HCT116 (cell line): ENCODE data around the gene DEPDC7. TPM values are rescaled to one million over a fixed set of nuclear protein-coding genes. Genes with fewer than 3 reads are reported as not detected.

Experiments
- ATAC-seq: fragments of 200-7000 bp; cut with Tn5 transposase; 2 replicates; pipeline ENCODE4 v1.9.1; 2020; ENCODE audit warnings: mild to moderate bottlenecking, moderate library complexity
- BruUV-seq: library from RNA; stranded (reverse); fragments of 400-500 nt; replicated peaks from 2 replicates; lab custom pipeline; 2021; lab: Mats Ljungman, UMichigan
- CTCF ChIA-PET: fragments of 300-600 bp; sonication (Branson Sonifier 250); formaldehyde crosslinking; loops from one replicate; lab custom pipeline; 2021; ENCODE audit warnings: antibody characterized with exemption; lab: Charles Lee
- POLR2A ChIA-PET: fragments of 300-600, 350-600 bp; sonication (Branson Sonifier 250); formaldehyde crosslinking; loops from one replicate; lab custom pipeline; 2021; ENCODE audit warnings: antibody characterized with exemption; lab: Charles Lee
- RAD21 ChIA-PET, 2 experiments: fragments of 300-600 bp; sonication (Branson Sonifier 250); formaldehyde crosslinking; loops; one replicate each; lab custom pipeline; 2023; ENCODE audit warnings: low total read pairs in 2 of 2; ENCODE audit not compliant: uncharacterized antibody in 2 of 2, unreplicated experiment in 2 of 2, low non-redundant PET in 1 of 2; lab: Charles Lee
- DNase-seq: peaks from one replicate; pipeline ENCODE4 v3.0.0-alpha.2; 2010; ENCODE audit warnings: low read depth, low spot score
- H2AFZ ChIP-seq: fragments of 200-600 bp; shearing (Covaris generic), sonication (generic); 2 replicates; pipeline ENCODE4 v1.6.1; 2017; ENCODE audit warnings: low read depth, mixed run types, mixed read lengths, antibody characterized with exemption, low read length; ENCODE audit not compliant: poor library complexity, severe bottlenecking
- H3K27ac ChIP-seq: 2 replicates; pipeline ENCODE4 v1.5.1; 2012; ENCODE audit warnings: low read depth, low read length
- H3K27me3 ChIP-seq: fragments of 200-600 bp; sonication (generic); 2 replicates; pipeline ENCODE4 v1.6.1; 2016; ENCODE audit warnings: mixed run types, low read length, mixed read lengths; ENCODE audit not compliant: insufficient read depth
- H3K36me3 ChIP-seq, 2 experiments: fragments of 200-500 bp in 1 of 2; fragments of 200-600 bp in 1 of 2; sonication (Bioruptor generic) in 1 of 2; sonication (generic) in 1 of 2; 2 replicates each; pipeline versions ENCODE4 v1.5.1 to v1.6.1; 2014 to 2016; ENCODE audit warnings: low read length in 2 of 2, inconsistent platforms in 1 of 2, mixed read lengths in 1 of 2, mixed run types in 1 of 2; ENCODE audit not compliant: insufficient read depth in 2 of 2, control insufficient read depth in 1 of 2
- H3K4me1 ChIP-seq, 2 experiments: fragments of 200-600 bp in 1 of 2; sonication (generic) in 1 of 2; 2 replicates each; pipeline versions ENCODE4 v1.5.1 to v1.6.1; 2012 to 2017; ENCODE audit warnings: low read length in 2 of 2, inconsistent platforms in 1 of 2, mild to moderate bottlenecking in 1 of 2, mixed read lengths in 1 of 2, mixed run types in 1 of 2, moderate library complexity in 1 of 2; ENCODE audit not compliant: insufficient read depth in 2 of 2, control insufficient read depth in 1 of 2
- H3K4me2 ChIP-seq: fragments of 200-600 bp; sonication (generic); 2 replicates; pipeline ENCODE4 v1.6.1; 2017; ENCODE audit warnings: mixed run types, low read length, mixed read lengths
- H3K4me3 ChIP-seq, 2 experiments: fragments of 200-600 bp in 1 of 2; sonication (generic) in 1 of 2; replicated peaks in 1 of 2; 2 replicates each; pipeline ENCODE4 v1.5.1; 2011 to 2016; ENCODE audit warnings: low read length in 2 of 2, control low read depth in 1 of 2, low read depth in 1 of 2, mild to moderate bottlenecking in 1 of 2, mixed read lengths in 1 of 2, mixed run types in 1 of 2
- H3K79me2 ChIP-seq: fragments of 200-600 bp; sonication (generic); 2 replicates; pipeline ENCODE4 v1.6.1; 2017; ENCODE audit warnings: mild to moderate bottlenecking, mixed run types, low read length, moderate library complexity, mixed read lengths; ENCODE audit not compliant: insufficient read depth
- H3K9ac ChIP-seq: fragments of 200-600 bp; sonication (generic); 2 replicates; pipeline ENCODE4 v1.6.1; 2016; ENCODE audit warnings: low read length, mixed read lengths
- H3K9me2 ChIP-seq: fragments of 200-600 bp; sonication (generic), shearing (Covaris generic); 2 replicates; pipeline ENCODE4 v1.6.1; 2017; ENCODE audit warnings: mixed run types, mild to moderate bottlenecking, moderate library complexity; ENCODE audit not compliant: insufficient read depth
- H3K9me3 ChIP-seq, 2 experiments: fragments of 200-500 bp in 1 of 2; fragments of 200-600 bp in 1 of 2; sonication (Bioruptor generic) in 1 of 2; sonication (generic) in 1 of 2; 2 replicates each; pipeline ENCODE4 v1.6.1; 2014 to 2017; ENCODE audit warnings: low read length in 2 of 2, mixed read lengths in 2 of 2, inconsistent platforms in 1 of 2, low read depth in 1 of 2, mild to moderate bottlenecking in 1 of 2, mixed run types in 1 of 2, moderate library complexity in 1 of 2; ENCODE audit not compliant: control insufficient read depth in 1 of 2, insufficient read depth in 1 of 2
- H4K20me1 ChIP-seq: fragments of 200-600 bp; sonication (generic), shearing (Covaris generic); 2 replicates; pipeline ENCODE4 v1.6.1; 2017; ENCODE audit warnings: mixed run types, mild to moderate bottlenecking, moderate library complexity; ENCODE audit not compliant: insufficient read depth
- ATF3 ChIP-seq: IDR thresholded peaks from 2 replicates; pipeline ENCODE4 v1.6.1; 2012
- CBX3 ChIP-seq: IDR thresholded peaks from 2 replicates; pipeline ENCODE4 v1.6.1; 2012; ENCODE audit warnings: low read depth
- CEBPB ChIP-seq: IDR thresholded peaks from 2 replicates; pipeline ENCODE4 v1.6.1; 2012; ENCODE audit warnings: low read depth
- CTCF ChIP-seq, 3 experiments: fragments of 200-600 bp in 1 of 3; sonication (generic) in 1 of 3; IDR thresholded peaks in 2 of 3; conservative IDR thresholded peaks in 1 of 3; 2 replicates each; pipeline ENCODE4 v1.5.1; 2012 to 2017; ENCODE audit warnings: low read depth in 2 of 3, low read length in 2 of 3, antibody characterized with exemption in 1 of 3, borderline replicate concordance in 1 of 3, control low read depth in 1 of 3, mild to moderate bottlenecking in 1 of 3, mixed read lengths in 1 of 3, mixed run types in 1 of 3, moderate library complexity in 1 of 3; ENCODE audit not compliant: insufficient read depth in 1 of 3
- EGR1 ChIP-seq: IDR thresholded peaks from 2 replicates; pipeline ENCODE4 v1.6.1; 2012; ENCODE audit warnings: low read depth
- ELF1 ChIP-seq: IDR thresholded peaks from 2 replicates; pipeline ENCODE4 v1.6.1; 2012; ENCODE audit warnings: low read depth, borderline replicate concordance
- EZH2 ChIP-seq: fragments of 200-600 bp; sonication (generic); IDR thresholded peaks from 2 replicates; pipeline ENCODE4 v1.6.1; 2017; ENCODE audit warnings: antibody characterized with exemption, mixed run types
- FOSL1 ChIP-seq: IDR thresholded peaks from 2 replicates; pipeline ENCODE4 v1.6.1; 2012; ENCODE audit warnings: low read depth
- JUND ChIP-seq: IDR thresholded peaks from 2 replicates; pipeline ENCODE4 v1.6.1; 2012
- POLR2AphosphoS5 ChIP-seq: IDR thresholded peaks from 2 replicates; pipeline ENCODE4 v1.6.1; 2011; ENCODE audit warnings: mild to moderate bottlenecking, low read depth, low read length, moderate library complexity
- RAD21 ChIP-seq: IDR thresholded peaks from 2 replicates; pipeline ENCODE4 v1.6.1; 2012; ENCODE audit warnings: low read depth, mild to moderate bottlenecking
- REST ChIP-seq: IDR thresholded peaks from 2 replicates; pipeline ENCODE4 v1.6.1; 2012; ENCODE audit warnings: low read depth
- SIN3A ChIP-seq: IDR thresholded peaks from 2 replicates; pipeline ENCODE4 v1.6.1; 2012; ENCODE audit warnings: low read depth
- SP1 ChIP-seq: IDR thresholded peaks from 2 replicates; pipeline ENCODE4 v1.6.1; 2012; ENCODE audit warnings: low read depth
- TCF7L2 ChIP-seq: IDR thresholded peaks from 2 replicates; pipeline ENCODE4 v1.7.0; 2011; ENCODE audit warnings: borderline replicate concordance, inconsistent platforms; ENCODE audit not compliant: insufficient read depth, insufficient read length; ENCODE audit errors: extremely low read depth
- YY1 ChIP-seq: IDR thresholded peaks from 2 replicates; pipeline ENCODE4 v1.6.1; 2011; ENCODE audit warnings: low read length, low read depth, moderate library complexity, mild to moderate bottlenecking; ENCODE audit not compliant: insufficient replicate concordance; ENCODE audit errors: extremely low read depth
- ZBTB33 ChIP-seq: IDR thresholded peaks from 2 replicates; pipeline ENCODE4 v1.6.1; 2011; ENCODE audit warnings: mild to moderate bottlenecking, low read length, moderate library complexity; ENCODE audit not compliant: insufficient replicate concordance; ENCODE audit errors: extremely low read depth
- ZFX ChIP-seq: fragments of 450-650 bp; IDR thresholded peaks from 2 replicates; pipeline ENCODE4 v1.6.1; 2017
- ZNF274 ChIP-seq: fragments of 200-500 bp; sonication (Bioruptor generic); IDR thresholded peaks from 2 replicates; pipeline ENCODE4 v1.6.1; 2014; ENCODE audit warnings: mild to moderate bottlenecking, low read depth, low read length, inconsistent platforms
- intact Hi-C: fragments of 100-400 bp; cut with micrococcal nuclease; formaldehyde crosslinking; loops from 2 replicates; pipeline ENCODE4 v1.10.0; 2022
- total RNA-seq: library from RNA; stranded (reverse); gene quantifications from one replicate; pipeline ENCODE4 v1.2.1, GENCODE V29; 2021; ENCODE audit not compliant: unreplicated experiment
- TF ChIP-seq, protein P1 (sequence below): IDR thresholded peaks from 2 replicates; pipeline ENCODE4 v1.6.1; 2012

DEPDC7 gene
- total RNA-seq, 1 experiment from 2014 or later: 7.3 TPM

DNA sequence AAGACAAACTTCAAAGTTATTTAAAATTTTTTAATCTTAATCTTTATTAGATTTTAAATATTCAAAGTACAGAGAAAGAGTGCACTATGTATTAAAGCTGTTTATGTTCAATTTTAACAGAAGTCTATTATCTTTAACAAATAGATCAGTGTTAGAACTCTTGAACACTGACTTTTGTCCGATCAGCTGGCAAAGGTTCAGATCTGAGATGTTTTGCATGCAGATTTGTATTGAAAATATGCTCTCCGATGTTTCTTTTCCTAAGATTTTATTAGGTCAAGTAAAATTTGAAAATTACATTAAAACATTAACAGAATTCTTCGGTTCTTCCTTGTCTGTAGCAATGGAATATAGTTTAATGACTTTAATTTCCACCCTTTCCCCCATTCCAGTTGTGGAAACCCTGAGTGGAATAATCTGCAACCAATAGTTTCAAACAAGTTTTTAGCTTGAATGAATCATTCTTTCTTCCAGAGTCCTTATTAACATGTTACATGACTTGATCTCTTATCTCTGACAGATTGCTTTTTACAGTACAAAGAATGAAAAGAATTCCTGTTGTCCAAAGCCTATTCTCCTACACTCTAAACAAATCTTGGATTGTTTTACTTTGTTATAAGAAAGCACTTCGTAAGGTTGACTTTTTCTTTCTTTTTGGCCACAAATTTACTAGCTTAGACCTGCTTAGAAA, 12.3 kb downstream of the DEPDC7 start:
- ChIA-PET RAD21 (no interaction called here), POLR2A (interaction anchor here (1.6 kb wide), 1 partner anchor 12 kb away, joined by 5 read pairs; the partner anchor contains the start of gene DEPDC7), CTCF (no interaction called here)
- Histone ChIP-seq H3K4me2 (no peak overlapping the region), H3K4me1 (no peaks in the 10 kb centered on the region), H4K20me1 (no peaks in the 10 kb centered on the region), H3K27me3 (no peaks in the 10 kb centered on the region), H2AFZ (no peak overlapping the region), H3K4me3 (no peak overlapping the region), H3K9ac (no peak overlapping the region), H3K9me3 (no peaks in the 10 kb centered on the region), H3K27ac (no peak overlapping the region), H3K36me3 (no peaks in the 10 kb centered on the region; a peak in 1 of 4 replicates), H3K79me2 (no peaks in the 10 kb centered on the region), H3K9me2 (no peaks in the 10 kb centered on the region)
- DNase-seq (no peak), ATAC-seq (no peak)
- intact Hi-C loops: no loop called here
- no peak for TF ChIP-seq ZFX
- TF ChIP-seq YY1: no peak
- no peak for TF ChIP-seq SIN3A
- no peak for TF ChIP-seq POLR2AphosphoS5
- TF ChIP-seq ELF1: no peak
- TF ChIP-seq CEBPB: no peak
- no peak for TF ChIP-seq JUND
- no peak for TF ChIP-seq RAD21
- no peak for TF ChIP-seq SP1
- no peak for TF ChIP-seq EGR1
- TF ChIP-seq FOSL1: no peak
- TF ChIP-seq, protein P1, sequence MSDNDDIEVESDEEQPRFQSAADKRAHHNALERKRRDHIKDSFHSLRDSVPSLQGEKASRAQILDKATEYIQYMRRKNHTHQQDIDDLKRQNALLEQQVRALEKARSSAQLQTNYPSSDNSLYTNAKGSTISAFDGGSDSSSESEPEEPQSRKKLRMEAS: no peak
- TF ChIP-seq EZH2: no peak
- no peak for TF ChIP-seq CBX3
- TF ChIP-seq ATF3: no peak
- TF ChIP-seq TCF7L2: no peak
- TF ChIP-seq ZNF274: no peak
- no peak for TF ChIP-seq CTCF (IDR thresholded peaks at IDR 0.05 in 2 of 3, conservative IDR thresholded peaks at IDR 0.05 in 1 of 3; ENCODE audit: borderline replicate concordance in 1 of 3, insufficient read depth in 1 of 3, low read depth in 2 of 3, low read length in 2 of 3)
- TF ChIP-seq REST: no peak
- TF ChIP-seq ZBTB33: no peak
- BruUV-seq: no TSS peak
